ENCODE measurements around the gene KCNMA1.

- TF ChIP-seq, protein P1, sequence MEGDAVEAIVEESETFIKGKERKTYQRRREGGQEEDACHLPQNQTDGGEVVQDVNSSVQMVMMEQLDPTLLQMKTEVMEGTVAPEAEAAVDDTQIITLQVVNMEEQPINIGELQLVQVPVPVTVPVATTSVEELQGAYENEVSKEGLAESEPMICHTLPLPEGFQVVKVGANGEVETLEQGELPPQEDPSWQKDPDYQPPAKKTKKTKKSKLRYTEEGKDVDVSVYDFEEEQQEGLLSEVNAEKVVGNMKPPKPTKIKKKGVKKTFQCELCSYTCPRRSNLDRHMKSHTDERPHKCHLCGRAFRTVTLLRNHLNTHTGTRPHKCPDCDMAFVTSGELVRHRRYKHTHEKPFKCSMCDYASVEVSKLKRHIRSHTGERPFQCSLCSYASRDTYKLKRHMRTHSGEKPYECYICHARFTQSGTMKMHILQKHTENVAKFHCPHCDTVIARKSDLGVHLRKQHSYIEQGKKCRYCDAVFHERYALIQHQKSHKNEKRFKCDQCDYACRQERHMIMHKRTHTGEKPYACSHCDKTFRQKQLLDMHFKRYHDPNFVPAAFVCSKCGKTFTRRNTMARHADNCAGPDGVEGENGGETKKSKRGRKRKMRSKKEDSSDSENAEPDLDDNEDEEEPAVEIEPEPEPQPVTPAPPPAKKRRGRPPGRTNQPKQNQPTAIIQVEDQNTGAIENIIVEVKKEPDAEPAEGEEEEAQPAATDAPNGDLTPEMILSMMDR (IDR thresholded peaks at IDR 0.05): no peak
- no peak for TF ChIP-seq POLR2A (IDR thresholded peaks at IDR 0.05)
- TF ChIP-seq POLR2AphosphoS5 (IDR thresholded peaks at IDR 0.05): no peak
Observed at GRCh38 chr10:77317221-77317620, 320.4 kb downstream of the KCNMA1 start.
